Mesodermal cell (in vitro differentiated cells): ENCODE results near the gene HEATR3.
A peak's percentile ranks its signal among the peaks of the same experiment; 100 is the strongest.

Source experiments
- H3K27ac ChIP-seq: 2 replicates; pipeline ENCODE4 v1.7.0; 2013; ENCODE audit warnings: mild to moderate bottlenecking, low read depth, low read length, moderate library complexity; ENCODE audit not compliant: severe bottlenecking
- H3K36me3 ChIP-seq: 2 replicates; pipeline ENCODE4 v1.7.1; 2013; ENCODE audit warnings: mild to moderate bottlenecking, low read length, moderate library complexity; ENCODE audit not compliant: control insufficient read depth, insufficient read depth
- H3K4me1 ChIP-seq: one replicate; pipeline ENCODE4 v1.7.1; 2013; ENCODE audit warnings: mild to moderate bottlenecking, low read length; ENCODE audit not compliant: insufficient read depth, control insufficient read depth, poor library complexity, severe bottlenecking
- H3K4me3 ChIP-seq: 2 replicates; pipeline ENCODE4 v1.7.0; 2013; ENCODE audit warnings: low read length, control low read depth, mild to moderate bottlenecking; ENCODE audit not compliant: insufficient read depth, poor library complexity, severe bottlenecking; ENCODE audit errors: extremely low read depth
- H3K9me3 ChIP-seq: 2 replicates; pipeline ENCODE4 v1.7.1; 2013; ENCODE audit warnings: mild to moderate bottlenecking, low read length, moderate library complexity; ENCODE audit not compliant: control insufficient read depth
- WGBS, 2 experiments: methylation state at CpG; one replicate each; pipeline ENCODE4 v1.1.5; 2013; ENCODE audit warnings: missing lambda C conversion rate in 2 of 2; ENCODE audit not compliant: insufficient coverage in 2 of 2; 5-methylcytosine and 5-hydroxymethylcytosine counted together

The HEATR3 gene

GRCh38 chr16:50056226-50056625 lies 9.5 kb upstream of the HEATR3 start:
- no peaks in the 10 kb centered on the region for H3K4me1 ChIP-seq
- 100% methylated on average over 2 of the region's 4 CpGs; no CpG with 5 or more reads in 1 of the 2 experiments for WGBS, 2 experiments
- H3K27ac ChIP-seq = no peak overlapping the region
- no peaks in the 10 kb centered on the region for H3K36me3 ChIP-seq
- H3K4me3 ChIP-seq = no peak overlapping the region
- H3K9me3 ChIP-seq = no peaks in the 10 kb centered on the region

DNA sequence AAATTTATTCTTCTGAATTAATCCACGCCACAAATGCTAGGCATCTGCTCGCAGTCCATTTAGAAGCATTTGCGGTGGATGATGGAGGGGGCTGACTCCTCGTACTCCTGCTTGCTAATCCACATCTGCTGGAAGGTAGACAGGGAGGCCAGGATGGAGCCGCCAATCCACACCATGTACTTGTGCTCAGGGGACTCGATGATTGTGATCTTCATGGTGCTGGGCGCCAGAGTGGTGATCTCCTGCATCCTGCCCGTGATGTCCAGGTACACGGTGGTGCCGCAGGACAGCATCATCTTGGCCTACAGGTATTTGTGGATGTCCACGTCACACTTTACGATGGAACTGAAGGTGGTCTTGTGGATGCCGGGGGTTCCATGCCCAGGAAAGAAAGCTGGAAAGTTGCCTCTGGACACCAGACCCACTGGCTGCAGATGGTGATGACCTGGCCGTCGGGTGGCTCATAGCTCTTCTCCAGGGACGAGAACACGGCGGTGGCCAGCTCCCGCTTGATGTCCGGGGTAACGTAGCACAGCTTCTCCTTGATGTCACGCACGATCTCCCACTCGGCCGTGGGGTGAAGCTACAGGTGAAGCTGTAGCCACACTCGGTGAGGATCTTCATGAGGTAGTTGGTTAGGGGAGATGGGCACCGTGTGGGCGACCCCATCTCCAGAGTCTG lies 7.5 kb upstream of the HEATR3 start:
- Histone ChIP-seq H3K4me1 (no peaks in the 10 kb centered on the region), H3K36me3 (no peaks in the 10 kb centered on the region), H3K27ac (no peak overlapping the region), H3K9me3 (no peaks in the 10 kb centered on the region), H3K4me3 (no peak overlapping the region)
- WGBS, 2 experiments = 92 to 97% methylated on average over 26 to 28 of the region's 28 CpGs

DNA sequence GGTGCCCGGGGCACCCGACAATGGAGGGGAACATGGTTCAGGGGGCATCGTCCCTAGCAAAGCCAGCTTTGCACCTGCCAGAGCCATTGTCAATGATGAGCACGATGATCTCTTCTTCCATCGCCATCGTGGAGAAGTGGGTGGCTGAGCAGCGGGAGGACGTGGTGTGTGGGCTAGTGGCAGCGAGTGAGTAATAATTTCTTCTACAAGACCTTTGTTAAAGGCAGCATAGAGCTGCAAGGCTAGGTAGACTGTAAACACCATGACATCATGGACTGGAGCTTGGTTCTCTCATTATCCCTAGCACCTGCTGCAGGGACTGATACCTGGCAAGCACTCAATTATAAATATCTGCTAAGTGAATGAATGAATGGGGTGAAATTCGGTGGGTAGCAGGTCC lies 6.7 kb upstream of the HEATR3 start:
- WGBS, 2 experiments = 96 to 100% methylated on average over 5 of the region's 10 CpGs
- Histone ChIP-seq H3K4me3 (no peak overlapping the region), H3K36me3 (no peaks in the 10 kb centered on the region), H3K9me3 (no peaks in the 10 kb centered on the region), H3K27ac (no peak overlapping the region), H3K4me1 (no peaks in the 10 kb centered on the region)

GRCh38 chr16:50059669-50060068 lies 6.1 kb upstream of the HEATR3 start:
- WGBS, 2 experiments = 56 to 88% methylated on average over 2 to 3 of the region's 3 CpGs
- Histone ChIP-seq H3K36me3 (no peaks in the 10 kb centered on the region), H3K9me3 (no peaks in the 10 kb centered on the region), H3K4me1 (no peaks in the 10 kb centered on the region), H3K4me3 (no peak overlapping the region), H3K27ac (no peak overlapping the region)

- H3K27ac ChIP-seq = no peak overlapping the region
- no peaks in the 10 kb centered on the region for H3K4me1 ChIP-seq
- no peaks in the 10 kb centered on the region for H3K9me3 ChIP-seq
- H3K4me3 ChIP-seq = no peak overlapping the region
- no CpG with 5 or more reads among the region's 1 CpG for WGBS, 2 experiments
- no peaks in the 10 kb centered on the region for H3K36me3 ChIP-seq
Measured at GRCh38 chr16:50061326-50061725, 4.4 kb upstream of the HEATR3 start.

DNA sequence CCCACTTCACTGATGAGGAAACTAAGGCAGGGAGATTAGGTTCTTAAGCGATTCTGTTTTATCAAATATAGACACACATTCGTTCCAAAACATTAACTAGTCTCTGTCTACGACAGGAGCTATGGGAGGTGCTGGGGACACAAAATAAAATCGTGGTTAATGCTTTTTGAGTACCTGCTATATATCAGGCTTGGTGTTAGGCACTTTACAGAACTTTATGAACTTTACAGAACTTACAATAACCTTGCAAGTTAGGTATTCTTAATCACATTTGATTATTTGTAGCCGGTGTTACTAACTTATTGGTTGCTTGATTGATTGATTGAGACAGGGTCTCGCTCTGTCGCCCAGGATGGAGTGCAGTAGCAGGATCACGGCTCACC lies 538 bp upstream of the HEATR3 start:
- H3K27ac ChIP-seq = no peak overlapping the region
- H3K4me3 ChIP-seq = peak overlapping the region; percentile 84
- H3K4me1 ChIP-seq = peaks cover 16% of the 10 kb centered on the region
- peaks cover 18% of the 10 kb centered on the region for H3K36me3 ChIP-seq
- 92 to 100% methylated on average over 3 to 5 of the region's 8 CpGs for WGBS, 2 experiments
- no peaks in the 10 kb centered on the region for H3K9me3 ChIP-seq

- WGBS, 2 experiments = 26 to 29% methylated on average over 33 to 34 of the region's 34 CpGs
- Histone ChIP-seq H3K27ac (peak overlapping the region; percentile 93), H3K4me3 (peak overlapping the region; percentile 84), H3K4me1 (peaks cover 16% of the 10 kb centered on the region), H3K36me3 (peaks cover 26% of the 10 kb centered on the region), H3K9me3 (no peaks in the 10 kb centered on the region)
Measured at GRCh38 chr16:50066482-50067289, 916 bp downstream of the HEATR3 start.

DNA sequence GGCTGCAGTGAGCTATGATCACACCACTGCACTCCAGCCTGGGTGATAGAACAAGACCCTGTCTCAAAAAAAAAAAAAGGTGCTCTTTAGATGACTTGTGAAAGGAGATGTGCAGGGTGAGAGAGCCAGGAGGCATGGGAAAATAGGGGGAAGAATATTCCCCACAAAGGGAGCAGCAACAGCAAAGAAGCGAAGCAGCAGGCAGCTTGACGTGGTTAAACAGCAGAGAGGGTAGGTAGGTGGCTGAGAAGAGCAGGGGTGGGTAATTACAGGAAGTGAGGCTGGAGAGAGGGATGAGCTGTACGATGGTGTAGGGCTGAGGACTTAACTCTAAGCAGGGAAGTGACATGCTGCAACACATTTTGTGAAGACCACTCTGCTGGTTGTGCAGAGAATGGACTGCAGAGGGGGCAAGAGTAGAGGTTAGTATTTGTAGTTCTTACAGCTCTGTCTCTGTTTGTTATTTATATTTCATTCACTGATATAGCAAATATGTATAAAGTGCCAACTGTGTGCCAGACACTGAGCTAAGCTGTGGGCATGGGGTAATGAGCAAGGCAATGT lies 1.6 kb downstream of the HEATR3 start:
- Histone ChIP-seq H3K9me3 (no peaks in the 10 kb centered on the region), H3K4me3 (peak overlapping the region; percentile 12), H3K36me3 (peaks cover 31% of the 10 kb centered on the region), H3K4me1 (peaks cover 16% of the 10 kb centered on the region), H3K27ac (no peak overlapping the region)
- 49 to 63% methylated on average over 2 to 3 of the region's 3 CpGs for WGBS, 2 experiments

DNA sequence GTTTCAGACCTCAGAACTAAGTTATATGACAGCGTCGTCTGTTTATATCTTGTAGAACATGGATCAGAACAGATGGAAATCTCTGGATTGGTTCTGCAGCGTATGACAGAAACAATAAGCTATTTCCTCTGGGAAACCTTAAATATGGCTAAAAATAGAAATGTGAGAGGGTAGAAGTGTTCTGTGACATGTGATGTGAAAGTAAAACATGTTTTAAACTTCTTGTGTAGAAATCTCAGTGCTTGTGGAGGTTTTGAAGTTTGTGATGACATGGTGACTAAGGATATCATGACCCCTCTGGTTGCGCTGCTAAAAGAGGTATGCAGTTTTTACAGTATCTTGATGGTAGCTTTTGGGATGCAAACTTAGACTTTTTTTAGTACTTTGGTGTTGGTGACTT lies 2.8 kb downstream of the HEATR3 start:
- Histone ChIP-seq H3K27ac (no peak overlapping the region), H3K4me3 (no peak overlapping the region), H3K36me3 (peaks cover 35% of the 10 kb centered on the region), H3K9me3 (no peaks in the 10 kb centered on the region), H3K4me1 (peaks cover 16% of the 10 kb centered on the region)
- WGBS, 2 experiments = 94% methylated on average over 4 of the region's 4 CpGs

GRCh38 chr16:50069060-50069459 lies 3.3 kb downstream of the HEATR3 start:
- peaks cover 16% of the 10 kb centered on the region for H3K4me1 ChIP-seq
- H3K9me3 ChIP-seq = no peaks in the 10 kb centered on the region
- no peak overlapping the region for H3K4me3 ChIP-seq
- WGBS, 2 experiments = 71% methylated on average over 1 of the region's 1 CpG; no CpG with 5 or more reads in 1 of the 2 experiments
- no peak overlapping the region for H3K27ac ChIP-seq
- peaks cover 35% of the 10 kb centered on the region for H3K36me3 ChIP-seq
